Loucy (cell line): Measurements from ENCODE around the gene SMOC2.

Experiments
- H2AFZ ChIP-seq: fragments of 200-600 bp; sonication (generic); 2 replicates; pipeline ENCODE4 v1.6.0; 2016; ENCODE audit warnings: antibody characterized with exemption, mild to moderate bottlenecking, low read length, moderate library complexity
- H3F3A ChIP-seq: fragments of 200-600 bp; 2 replicates; pipeline ENCODE4 v1.6.0; 2016; ENCODE audit warnings: antibody characterized with exemption, low read depth, mild to moderate bottlenecking
- H3K27me3 ChIP-seq: fragments of 200-600 bp; sonication (generic); 2 replicates; pipeline ENCODE4 v1.6.1; 2014; ENCODE audit warnings: low read length, mild to moderate bottlenecking; ENCODE audit not compliant: insufficient read depth, poor library complexity, severe bottlenecking
- H3K36me3 ChIP-seq: fragments of 200-600 bp; sonication (generic); 2 replicates; pipeline ENCODE4 v1.6.1; 2016; ENCODE audit warnings: low read length; ENCODE audit not compliant: insufficient read depth
- H3K4me1 ChIP-seq: fragments of 200-600 bp; sonication (generic); 2 replicates; pipeline ENCODE4 v1.5.1; 2014; ENCODE audit warnings: low read length, mild to moderate bottlenecking; ENCODE audit not compliant: insufficient read depth, poor library complexity, severe bottlenecking
- H3K4me2 ChIP-seq: fragments of 200-600 bp; sonication (generic); 2 replicates; pipeline ENCODE4 v1.6.0; 2014; ENCODE audit warnings: antibody characterized with exemption, low read length, low read depth, mild to moderate bottlenecking; ENCODE audit not compliant: poor library complexity, severe bottlenecking
- H3K4me3 ChIP-seq: fragments of 200-600 bp; sonication (generic); 2 replicates; pipeline ENCODE4 v1.5.1; 2014; ENCODE audit warnings: low read length, mild to moderate bottlenecking, mixed read lengths; ENCODE audit not compliant: poor library complexity, severe bottlenecking
- H3K79me2 ChIP-seq: fragments of 200-600 bp; sonication (generic); 2 replicates; pipeline ENCODE4 v1.6.1; 2014; ENCODE audit warnings: low read length; ENCODE audit not compliant: insufficient read depth
- H3K9ac ChIP-seq: fragments of 200-600 bp; sonication (generic); 2 replicates; pipeline ENCODE4 v1.6.0; 2014; ENCODE audit warnings: mild to moderate bottlenecking, low read depth, low read length, moderate library complexity; ENCODE audit not compliant: poor library complexity, severe bottlenecking
- H3K9me2 ChIP-seq: fragments of 200-600 bp; sonication (generic); replicated peaks from 2 replicates; pipeline ENCODE4 v1.6.1; 2016; ENCODE audit warnings: low read depth, low read length, mixed read lengths
- H3K9me3 ChIP-seq: fragments of 200-600 bp; sonication (generic); 2 replicates; pipeline ENCODE4 v1.6.1; 2014; ENCODE audit warnings: mild to moderate bottlenecking, antibody characterized with exemption, low read length, low read depth; ENCODE audit not compliant: insufficient read depth
- H4K20me1 ChIP-seq: fragments of 200-600 bp; sonication (generic); 2 replicates; pipeline ENCODE4 v1.6.0; 2014; ENCODE audit warnings: antibody characterized with exemption, low read length, mild to moderate bottlenecking; ENCODE audit not compliant: insufficient read depth, poor library complexity, severe bottlenecking
- EZH2phosphoT487 ChIP-seq: fragments of 200-600 bp; IDR thresholded peaks from 2 replicates; pipeline ENCODE4 v1.6.1; 2018; ENCODE audit warnings: antibody characterized with exemption, mild to moderate bottlenecking, moderate library complexity, borderline replicate concordance
- TF ChIP-seq, protein P1 (sequence below): fragments of 200-600 bp; sonication (generic); conservative IDR thresholded peaks from 2 replicates; pipeline ENCODE4 v1.5.1; 2014; ENCODE audit warnings: mild to moderate bottlenecking, antibody characterized with exemption, low read length

SMOC2 gene

DNA sequence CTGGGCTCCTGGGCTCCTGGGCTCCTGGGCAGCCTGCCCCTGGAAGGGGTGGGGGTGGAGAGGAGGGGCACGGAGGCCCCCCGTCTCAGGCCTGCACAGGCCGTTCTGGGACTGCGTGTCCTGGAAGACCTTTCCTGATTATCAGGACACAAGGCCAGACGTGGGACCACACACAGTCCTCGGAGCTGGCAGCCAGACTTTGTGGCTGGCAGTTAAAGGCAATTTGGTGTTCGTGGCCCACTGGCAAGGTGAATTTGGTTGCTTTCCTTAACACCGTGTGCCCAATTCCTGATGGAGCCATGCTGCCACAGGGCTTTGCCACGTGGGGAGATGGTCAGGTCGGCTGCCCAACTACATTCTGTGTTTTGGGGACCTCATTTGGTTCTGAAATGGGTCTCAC is 113.5 kb downstream of the SMOC2 start:
- TF ChIP-seq EZH2phosphoT487: no peak
- TF ChIP-seq, protein P1, sequence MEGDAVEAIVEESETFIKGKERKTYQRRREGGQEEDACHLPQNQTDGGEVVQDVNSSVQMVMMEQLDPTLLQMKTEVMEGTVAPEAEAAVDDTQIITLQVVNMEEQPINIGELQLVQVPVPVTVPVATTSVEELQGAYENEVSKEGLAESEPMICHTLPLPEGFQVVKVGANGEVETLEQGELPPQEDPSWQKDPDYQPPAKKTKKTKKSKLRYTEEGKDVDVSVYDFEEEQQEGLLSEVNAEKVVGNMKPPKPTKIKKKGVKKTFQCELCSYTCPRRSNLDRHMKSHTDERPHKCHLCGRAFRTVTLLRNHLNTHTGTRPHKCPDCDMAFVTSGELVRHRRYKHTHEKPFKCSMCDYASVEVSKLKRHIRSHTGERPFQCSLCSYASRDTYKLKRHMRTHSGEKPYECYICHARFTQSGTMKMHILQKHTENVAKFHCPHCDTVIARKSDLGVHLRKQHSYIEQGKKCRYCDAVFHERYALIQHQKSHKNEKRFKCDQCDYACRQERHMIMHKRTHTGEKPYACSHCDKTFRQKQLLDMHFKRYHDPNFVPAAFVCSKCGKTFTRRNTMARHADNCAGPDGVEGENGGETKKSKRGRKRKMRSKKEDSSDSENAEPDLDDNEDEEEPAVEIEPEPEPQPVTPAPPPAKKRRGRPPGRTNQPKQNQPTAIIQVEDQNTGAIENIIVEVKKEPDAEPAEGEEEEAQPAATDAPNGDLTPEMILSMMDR: no peak
- H3K36me3 ChIP-seq: no peaks in the 10 kb centered on the region
- H3K9me2 ChIP-seq: no peaks in the 10 kb centered on the region
- H3K4me3 ChIP-seq: no peak overlapping the region
- H2AFZ ChIP-seq: no peak overlapping the region
- no peaks in the 10 kb centered on the region for H4K20me1 ChIP-seq
- no peaks in the 10 kb centered on the region for H3F3A ChIP-seq
- H3K9ac ChIP-seq: no peak overlapping the region
- no peaks in the 10 kb centered on the region for H3K79me2 ChIP-seq
- H3K27me3 ChIP-seq: no peaks in the 10 kb centered on the region
- no peaks in the 10 kb centered on the region for H3K4me1 ChIP-seq
- H3K4me2 ChIP-seq: no peak overlapping the region
- H3K9me3 ChIP-seq: peaks cover 4% of the 10 kb centered on the region; the same call in 1 of the 2 replicates

DNA sequence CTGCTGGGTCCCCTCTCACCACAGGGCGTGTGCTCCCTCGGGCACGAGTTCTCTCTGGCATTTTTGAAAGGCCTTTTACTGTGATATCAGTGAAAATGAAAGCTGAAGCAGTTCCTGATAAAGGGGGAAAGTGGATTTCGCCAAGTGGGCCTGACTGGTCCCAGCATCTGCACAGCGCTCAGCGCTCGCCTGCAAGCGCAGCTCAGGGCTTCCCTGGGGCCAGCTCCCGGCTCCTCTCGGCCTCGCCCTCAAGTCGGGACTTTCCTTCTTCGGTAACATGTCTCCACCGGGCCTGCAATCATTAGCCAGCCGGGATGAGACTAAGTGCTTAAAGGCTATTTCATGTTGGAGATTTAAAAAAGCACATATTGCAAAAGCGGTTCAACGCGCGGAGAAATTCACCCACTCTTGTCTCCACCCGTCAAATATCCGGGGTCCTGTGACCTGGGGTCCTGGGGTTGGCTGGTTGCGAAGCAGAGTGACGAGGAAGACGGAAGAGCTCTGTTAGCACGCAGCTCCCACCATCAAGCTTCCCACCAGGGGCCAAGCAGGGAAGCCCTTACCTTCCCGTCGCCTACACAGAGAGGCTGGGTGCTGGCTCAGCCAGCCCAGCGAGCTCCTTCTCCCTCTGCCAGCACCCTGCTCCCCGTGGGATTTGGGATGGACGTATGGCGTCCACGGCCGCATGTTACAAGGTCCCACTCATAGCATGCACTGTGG is 114.1 kb downstream of the SMOC2 start:
- Histone ChIP-seq H3F3A (no peaks in the 10 kb centered on the region), H3K4me1 (no peaks in the 10 kb centered on the region), H3K36me3 (no peaks in the 10 kb centered on the region), H2AFZ (no peak overlapping the region), H3K9me2 (no peaks in the 10 kb centered on the region), H4K20me1 (no peaks in the 10 kb centered on the region), H3K9ac (no peak overlapping the region), H3K79me2 (no peaks in the 10 kb centered on the region), H3K27me3 (no peaks in the 10 kb centered on the region), H3K9me3 (peaks cover 8% of the 10 kb centered on the region; the same call in 1 of the 2 replicates), H3K4me3 (no peak overlapping the region), H3K4me2 (no peak overlapping the region)
- TF ChIP-seq, protein P1: no peak
- TF ChIP-seq EZH2phosphoT487: no peak

DNA sequence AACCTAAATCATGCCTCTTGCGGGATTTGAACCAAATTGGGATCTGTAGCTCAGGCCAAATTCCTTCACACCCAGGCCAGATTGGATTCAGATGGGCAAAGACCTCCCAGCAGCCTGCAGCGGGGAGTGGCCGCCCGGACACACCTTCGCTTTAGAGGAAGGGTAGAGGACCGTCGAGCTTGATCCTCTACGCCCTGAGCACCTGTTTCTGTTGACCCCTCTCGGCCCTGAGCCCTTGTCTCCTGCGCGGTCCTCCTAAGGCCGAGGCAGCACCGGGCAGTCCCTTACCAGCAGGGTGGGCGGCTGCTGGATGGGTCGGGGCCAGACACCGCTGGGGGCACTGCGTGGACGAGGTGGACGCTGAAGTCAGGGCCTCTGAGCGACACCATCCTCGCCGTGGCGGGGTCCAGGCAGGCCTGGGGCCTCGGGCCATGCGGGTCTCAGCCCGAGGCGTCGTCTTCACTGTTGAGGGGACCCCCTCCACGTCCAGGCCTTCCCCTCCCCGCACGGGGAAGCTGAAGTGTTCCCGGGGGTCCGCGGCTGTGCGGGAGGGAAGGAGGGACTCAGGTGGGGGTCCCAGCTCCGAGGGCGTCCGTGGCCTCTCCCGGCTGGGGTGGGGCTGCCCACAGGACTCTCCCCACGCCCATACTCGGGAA is 114.8 kb downstream of the SMOC2 start:
- H3K4me3 ChIP-seq: no peak overlapping the region
- H3K4me2 ChIP-seq: no peak overlapping the region
- H3K36me3 ChIP-seq: no peaks in the 10 kb centered on the region
- H3K4me1 ChIP-seq: no peaks in the 10 kb centered on the region
- H3K27me3 ChIP-seq: no peaks in the 10 kb centered on the region
- no peaks in the 10 kb centered on the region for H3F3A ChIP-seq
- peaks cover 8% of the 10 kb centered on the region; the same call in 1 of the 2 replicates for H3K9me3 ChIP-seq
- H3K9me2 ChIP-seq: no peaks in the 10 kb centered on the region
- TF ChIP-seq EZH2phosphoT487: no peak
- TF ChIP-seq, protein P1: no peak
- H2AFZ ChIP-seq: no peak overlapping the region
- H3K9ac ChIP-seq: no peak overlapping the region
- no peaks in the 10 kb centered on the region for H3K79me2 ChIP-seq
- no peaks in the 10 kb centered on the region for H4K20me1 ChIP-seq
